Mesenchymal stem cell (in vitro differentiated cells and primary cell): ENCODE measurements around the gene ZBTB7B.

ENCODE experiments used
- DNase-seq: peaks from one replicate; pipeline ENCODE4 v3.0.0-alpha.2; 2013
- H2AFZ ChIP-seq: one replicate; pipeline ENCODE4 v1.6.1; 2013; ENCODE audit warnings: low read depth, mild to moderate bottlenecking, control low read depth, inconsistent platforms, low read length, moderate library complexity
- H2AK5ac ChIP-seq: 2 replicates; pipeline ENCODE4 v1.6.1; 2013; ENCODE audit warnings: low read length, moderate library complexity, mild to moderate bottlenecking, inconsistent platforms; ENCODE audit not compliant: severe bottlenecking
- H2BK120ac ChIP-seq: one replicate; pipeline ENCODE4 v1.6.1; 2013; ENCODE audit warnings: low read depth, mild to moderate bottlenecking, inconsistent platforms, low read length, moderate library complexity
- H2BK12ac ChIP-seq, 2 experiments: one replicate each; pipeline ENCODE4 v1.6.1; 2013; ENCODE audit warnings: inconsistent platforms in 2 of 2, low read length in 2 of 2, mild to moderate bottlenecking in 2 of 2, moderate library complexity in 2 of 2, control low read depth in 1 of 2
- H2BK15ac ChIP-seq: one replicate; pipeline ENCODE4 v1.6.1; 2013; ENCODE audit warnings: mild to moderate bottlenecking, low read depth, inconsistent platforms; ENCODE audit not compliant: poor library complexity, severe bottlenecking
- H2BK5ac ChIP-seq: 2 replicates; pipeline ENCODE4 v1.6.1; 2013; ENCODE audit warnings: low read depth, mild to moderate bottlenecking, low read length, control low read depth, inconsistent platforms; ENCODE audit not compliant: poor library complexity, severe bottlenecking
- H3K14ac ChIP-seq, 2 experiments: one replicate each; pipeline ENCODE4 v1.6.1; 2013; ENCODE audit warnings: inconsistent platforms in 2 of 2, low read length in 2 of 2, control low read depth in 1 of 2, mild to moderate bottlenecking in 1 of 2, moderate library complexity in 1 of 2
- H3K18ac ChIP-seq, 2 experiments: one replicate each; pipeline ENCODE4 v1.6.1; 2013; ENCODE audit warnings: inconsistent platforms in 2 of 2, low read length in 2 of 2, control low read depth in 1 of 2, low read depth in 1 of 2, mild to moderate bottlenecking in 1 of 2
- H3K23ac ChIP-seq, 2 experiments: one replicate each; pipeline ENCODE4 v1.6.1; 2013; ENCODE audit warnings: inconsistent platforms in 2 of 2, low read length in 2 of 2, mild to moderate bottlenecking in 2 of 2, moderate library complexity in 2 of 2, control low read depth in 1 of 2
- H3K27ac ChIP-seq: 2 replicates; pipeline ENCODE4 v1.5.1; 2013; ENCODE audit warnings: mild to moderate bottlenecking, moderate library complexity, low read length, control low read depth, inconsistent platforms; ENCODE audit not compliant: poor library complexity, severe bottlenecking
- H3K27me3 ChIP-seq, 2 experiments: 2 replicates each; pipeline versions ENCODE4 v1.6.1 to v1.7.0; 2013; ENCODE audit warnings: low read length in 2 of 2, mild to moderate bottlenecking in 2 of 2, moderate library complexity in 2 of 2, control low read depth in 1 of 2, inconsistent platforms in 1 of 2; ENCODE audit not compliant: control insufficient read depth in 1 of 2, insufficient read depth in 1 of 2
- H3K36me3 ChIP-seq, 2 experiments: 2 replicates each; pipeline versions ENCODE4 v1.6.1 to v1.7.0; 2013; ENCODE audit warnings: low read length in 2 of 2, control low read depth in 1 of 2, inconsistent platforms in 1 of 2, low read depth in 1 of 2, mild to moderate bottlenecking in 1 of 2; ENCODE audit not compliant: insufficient read depth in 2 of 2, control insufficient read depth in 1 of 2
- H3K4ac ChIP-seq, 2 experiments: one replicate each; pipeline ENCODE4 v1.6.1; 2013; ENCODE audit warnings: inconsistent platforms in 2 of 2, low read length in 2 of 2, mild to moderate bottlenecking in 2 of 2, moderate library complexity in 2 of 2, control low read depth in 1 of 2, low read depth in 1 of 2
- H3K4me1 ChIP-seq: 2 replicates; pipeline ENCODE4 v1.6.1; 2013; ENCODE audit warnings: low read depth, low read length, control low read depth; ENCODE audit not compliant: control insufficient read depth, insufficient read depth
- H3K4me2 ChIP-seq: 2 replicates; pipeline ENCODE4 v1.6.1; 2013; ENCODE audit warnings: low read length, mild to moderate bottlenecking, inconsistent platforms; ENCODE audit not compliant: poor library complexity, severe bottlenecking
- H3K4me3 ChIP-seq, 2 experiments: 2 replicates each; pipeline versions ENCODE4 v1.5.1 to v1.7.0; 2013; ENCODE audit warnings: low read length in 2 of 2, mild to moderate bottlenecking in 2 of 2, control low read depth in 1 of 2, low read depth in 1 of 2; ENCODE audit not compliant: insufficient read depth in 1 of 2
- H3K79me1 ChIP-seq: replicated peaks from 2 replicates; pipeline ENCODE4 v1.6.1; 2013; ENCODE audit warnings: mild to moderate bottlenecking, control low read depth, low read length, inconsistent platforms; ENCODE audit not compliant: poor library complexity, severe bottlenecking
- H3K9ac ChIP-seq: 2 replicates; pipeline ENCODE4 v1.7.0; 2013; ENCODE audit warnings: mild to moderate bottlenecking, low read length, moderate library complexity
- H3K9me3 ChIP-seq: 2 replicates; pipeline ENCODE4 v1.7.0; 2013; ENCODE audit warnings: mild to moderate bottlenecking, low read length; ENCODE audit not compliant: control insufficient read depth
- H4K8ac ChIP-seq: one replicate; pipeline ENCODE4 v1.6.1; 2013; ENCODE audit warnings: inconsistent platforms, mild to moderate bottlenecking, low read length, moderate library complexity
- H4K91ac ChIP-seq: one replicate; pipeline ENCODE4 v1.6.1; 2013; ENCODE audit warnings: mild to moderate bottlenecking, low read length, inconsistent platforms
- WGBS: methylation state at CpG from one replicate; pipeline ENCODE4 v1.1.7; 2013; ENCODE audit warnings: mixed read lengths; 5-methylcytosine and 5-hydroxymethylcytosine counted together

ZBTB7B gene

DNA sequence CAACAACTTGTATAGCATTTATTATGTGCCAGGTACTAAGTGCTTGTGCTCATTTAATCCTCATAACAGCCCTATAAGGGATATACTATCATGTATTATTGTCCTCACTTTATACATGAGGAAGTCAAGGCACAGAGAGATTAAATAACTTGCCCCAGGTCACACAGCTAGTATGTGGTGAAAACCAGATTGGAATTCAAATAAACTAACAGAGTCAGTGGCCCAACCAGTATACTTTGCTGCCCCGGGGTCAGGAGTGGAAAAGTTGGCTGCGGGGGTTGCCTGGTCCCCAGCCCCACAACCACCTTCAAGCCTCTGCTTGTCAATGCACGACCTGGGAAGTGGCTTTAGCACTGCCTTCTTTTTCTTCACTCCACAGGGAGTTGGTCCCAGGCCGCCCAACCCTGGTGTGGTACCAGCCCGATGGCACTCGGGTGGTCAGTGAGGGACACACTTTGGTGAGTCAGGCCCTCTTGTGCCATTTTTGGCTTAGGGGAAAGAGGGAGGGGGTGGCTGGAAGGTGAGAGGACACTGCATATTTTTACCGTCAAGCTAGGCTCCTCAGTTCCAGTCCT is 51.0 kb downstream of the ZBTB7B start:
- no peak overlapping the region for H4K91ac ChIP-seq
- H3K14ac ChIP-seq = peak overlapping the region in 1 of 2 experiments; percentile 47
- H2BK15ac ChIP-seq = no peak overlapping the region
- H3K4ac ChIP-seq = no peak overlapping the region
- H2AFZ ChIP-seq = no peak overlapping the region
- peaks cover 43 to 46% of the 10 kb centered on the region in 2 experiments for H3K36me3 ChIP-seq
- no peak overlapping the region for H2BK120ac ChIP-seq
- H2BK12ac ChIP-seq = no peak overlapping the region
- H3K4me1 ChIP-seq = peaks cover 17% of the 10 kb centered on the region
- no peak overlapping the region for H3K9ac ChIP-seq
- no peak overlapping the region for H4K8ac ChIP-seq
- H3K27ac ChIP-seq = no peak overlapping the region
- no peak for DNase-seq
- no peak overlapping the region for H3K23ac ChIP-seq
- no peaks in the 10 kb centered on the region for H3K27me3 ChIP-seq
- H3K18ac ChIP-seq = no peak overlapping the region
- H3K4me2 ChIP-seq = no peak overlapping the region
- WGBS = 94% methylated on average over 6 of the region's 7 CpGs
- no peaks in the 10 kb centered on the region for H3K9me3 ChIP-seq
- no peak overlapping the region for H2AK5ac ChIP-seq
- H3K79me1 ChIP-seq = peaks cover 13% of the 10 kb centered on the region
- H3K4me3 ChIP-seq = no peak overlapping the region
- H2BK5ac ChIP-seq = no peak overlapping the region

DNA sequence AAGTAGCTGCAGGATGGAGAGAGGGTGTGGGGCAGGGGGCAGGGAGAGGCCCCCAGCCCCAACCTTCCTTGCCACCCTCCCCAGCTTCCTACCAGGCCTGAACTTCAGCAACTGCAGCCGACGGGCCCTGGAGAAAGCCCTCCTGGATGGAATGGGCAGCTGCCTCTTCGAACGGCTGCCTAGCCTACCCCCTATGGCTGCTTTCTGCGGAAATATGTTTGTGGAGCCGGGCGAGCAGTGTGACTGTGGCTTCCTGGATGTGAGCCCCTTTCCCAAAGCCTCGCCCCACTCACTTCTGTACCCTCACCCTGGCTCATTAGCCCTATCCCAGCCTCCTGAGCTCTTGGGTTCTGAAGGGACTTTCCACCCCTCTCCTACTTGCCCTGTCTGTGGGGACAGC is 54.5 kb downstream of the ZBTB7B start:
- Histone ChIP-seq H3K9me3 (no peaks in the 10 kb centered on the region), H2BK15ac (no peak overlapping the region), H3K23ac (no peak overlapping the region), H4K8ac (no peak overlapping the region), H3K36me3 (peaks cover 62 to 65% of the 10 kb centered on the region in 2 experiments), H3K14ac (no peak overlapping the region), H2BK120ac (no peak overlapping the region), H3K27ac (no peak overlapping the region), H3K27me3 (no peaks in the 10 kb centered on the region), H3K18ac (no peak overlapping the region), H2AK5ac (no peak overlapping the region), H4K91ac (no peak overlapping the region), H3K4me1 (peaks cover 10% of the 10 kb centered on the region), H3K79me1 (peaks cover 13% of the 10 kb centered on the region), H2BK5ac (peak overlapping the region; percentile 1), H3K4ac (no peak overlapping the region), H3K9ac (no peak overlapping the region), H3K4me3 (no peak overlapping the region), H2BK12ac (no peak overlapping the region), H2AFZ (no peak overlapping the region), H3K4me2 (no peak overlapping the region)
- no peak for DNase-seq
- WGBS = 98% methylated on average over 8 of the region's 8 CpGs

DNA sequence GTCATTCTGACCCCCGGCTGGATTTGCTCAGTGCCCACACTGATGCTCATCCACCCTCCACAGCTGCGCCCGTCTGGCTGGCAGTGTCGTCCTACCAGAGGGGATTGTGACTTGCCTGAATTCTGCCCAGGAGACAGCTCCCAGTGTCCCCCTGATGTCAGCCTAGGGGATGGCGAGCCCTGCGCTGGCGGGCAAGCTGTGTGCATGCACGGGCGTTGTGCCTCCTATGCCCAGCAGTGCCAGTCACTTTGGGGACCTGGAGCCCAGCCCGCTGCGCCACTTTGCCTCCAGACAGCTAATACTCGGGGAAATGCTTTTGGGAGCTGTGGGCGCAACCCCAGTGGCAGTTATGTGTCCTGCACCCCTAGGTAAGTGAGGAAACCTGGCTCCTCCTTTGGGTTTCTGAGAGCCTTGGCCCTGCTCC is 55.2 kb downstream of the ZBTB7B start:
- WGBS = 95% methylated on average over 13 of the region's 13 CpGs
- H3K27ac ChIP-seq = no peak overlapping the region
- no peaks in the 10 kb centered on the region for H3K27me3 ChIP-seq

DNA sequence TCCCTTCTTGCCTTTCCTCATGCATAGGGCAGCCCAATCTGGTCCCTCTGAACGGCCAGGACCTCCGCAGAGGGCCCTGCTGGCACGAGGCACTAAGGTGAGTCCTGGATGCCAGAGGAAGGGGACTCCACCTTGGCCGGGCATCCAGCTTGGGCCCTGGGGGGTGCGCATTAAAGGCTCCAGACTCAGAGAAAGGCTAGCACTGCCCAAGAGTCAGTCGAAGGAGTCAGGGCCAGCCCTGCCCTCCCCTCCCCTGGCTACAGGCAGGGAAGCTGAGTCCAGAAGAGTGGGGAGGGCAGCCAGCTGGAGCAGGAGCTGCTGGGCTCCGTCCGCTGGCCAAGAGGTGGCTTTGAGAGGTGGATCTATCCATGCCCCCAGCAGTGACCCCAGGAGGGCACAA is 58.1 kb downstream of the ZBTB7B start:
- WGBS = 93% methylated on average over 8 of the region's 8 CpGs
- no peak overlapping the region for H2BK120ac ChIP-seq
- H2AK5ac ChIP-seq = no peak overlapping the region

More for the DNA sequence above, 55.2 kb downstream of the ZBTB7B start:
- Histone ChIP-seq H2AK5ac (no peak overlapping the region), H3K9me3 (no peaks in the 10 kb centered on the region), H3K14ac (no peak overlapping the region), H3K4me3 (no peak overlapping the region), H4K91ac (no peak overlapping the region), H3K36me3 (peaks cover 62 to 65% of the 10 kb centered on the region in 2 experiments), H3K23ac (no peak overlapping the region), H2BK12ac (no peak overlapping the region), H2BK15ac (no peak overlapping the region), H2BK120ac (no peak overlapping the region), H3K4me1 (peaks cover 13% of the 10 kb centered on the region), H3K79me1 (peaks cover 11% of the 10 kb centered on the region), H3K4me2 (no peak overlapping the region), H4K8ac (no peak overlapping the region), H3K4ac (no peak overlapping the region), H3K18ac (no peak overlapping the region), H3K9ac (no peak overlapping the region), H2AFZ (no peak overlapping the region), H2BK5ac (no peak overlapping the region)
- DNase-seq = no peak

More for the DNA sequence above, 58.1 kb downstream of the ZBTB7B start:
- H4K91ac ChIP-seq = no peak overlapping the region
- no peak overlapping the region for H2BK12ac ChIP-seq
- no peak overlapping the region for H4K8ac ChIP-seq
- no peak overlapping the region for H3K9ac ChIP-seq
- no peaks in the 10 kb centered on the region for H3K9me3 ChIP-seq
- no peak overlapping the region for H3K4me3 ChIP-seq
- no peak overlapping the region for H3K14ac ChIP-seq
- no peak for DNase-seq
- no peak overlapping the region for H3K23ac ChIP-seq
- H3K4me1 ChIP-seq = peaks cover 23% of the 10 kb centered on the region
- no peak overlapping the region for H3K4me2 ChIP-seq
- peaks cover 7% of the 10 kb centered on the region for H3K79me1 ChIP-seq
- peaks cover 47 to 48% of the 10 kb centered on the region in 2 experiments for H3K36me3 ChIP-seq
- no peaks in the 10 kb centered on the region for H3K27me3 ChIP-seq
- no peak overlapping the region for H3K4ac ChIP-seq
- H2BK15ac ChIP-seq = peak overlapping the region; percentile 53
- H2AFZ ChIP-seq = no peak overlapping the region
- no peak overlapping the region for H2BK5ac ChIP-seq
- no peak overlapping the region for H3K27ac ChIP-seq
- no peak overlapping the region for H3K18ac ChIP-seq
